H9 (cell line): ENCODE measurements around the gene BDP1. TPM values are rescaled to one million over a fixed set of nuclear protein-coding genes. Genes with fewer than 3 reads are reported as not detected.
"Not testable (repeated sequence)": the region's sequence is repeated elsewhere in the genome, so short reads cannot be mapped to it uniquely, and the experiment has no call there.

Source experiments
- DNase-seq: peaks from one replicate; pipeline ENCODE4 v3.0.0-alpha.2; 2017
- H2AFZ ChIP-seq: one replicate; pipeline ENCODE4 v1.6.1; 2013; ENCODE audit warnings: mild to moderate bottlenecking, low read length, control low read depth, moderate library complexity
- H2AK5ac ChIP-seq: 2 replicates; pipeline ENCODE4 v1.6.1; 2013; ENCODE audit warnings: low read length, control low read depth, mixed read lengths; ENCODE audit not compliant: insufficient read length
- H2BK120ac ChIP-seq: one replicate; pipeline ENCODE4 v1.6.1; 2013; ENCODE audit warnings: low read depth, mild to moderate bottlenecking, low read length, control low read depth, inconsistent platforms; ENCODE audit not compliant: poor library complexity, severe bottlenecking
- H2BK12ac ChIP-seq: 2 replicates; pipeline ENCODE4 v1.6.1; 2013; ENCODE audit warnings: low read length, control low read depth, mixed read lengths, low read depth; ENCODE audit not compliant: insufficient read length
- H2BK15ac ChIP-seq: 2 replicates; pipeline ENCODE4 v1.6.1; 2013; ENCODE audit warnings: low read depth, low read length, control low read depth
- H2BK20ac ChIP-seq: one replicate; pipeline ENCODE4 v1.6.1; 2013; ENCODE audit warnings: low read depth, mild to moderate bottlenecking, low read length, control low read depth, inconsistent platforms; ENCODE audit not compliant: poor library complexity, severe bottlenecking
- H2BK5ac ChIP-seq: 2 replicates; pipeline ENCODE4 v1.6.1; 2013; ENCODE audit warnings: low read length, control low read depth, mixed read lengths; ENCODE audit not compliant: insufficient read length
- H3K14ac ChIP-seq: 2 replicates; pipeline ENCODE4 v1.6.1; 2013; ENCODE audit warnings: low read length, control low read depth; ENCODE audit not compliant: insufficient read depth
- H3K18ac ChIP-seq: 2 replicates; pipeline ENCODE4 v1.6.1; 2013; ENCODE audit warnings: low read depth, mild to moderate bottlenecking, mixed read lengths, low read length, control low read depth; ENCODE audit not compliant: insufficient read length
- H3K23ac ChIP-seq: 2 replicates; pipeline ENCODE4 v1.6.1; 2013; ENCODE audit warnings: low read length, control low read depth, mixed read lengths, low read depth; ENCODE audit not compliant: insufficient read length
- H3K23me2 ChIP-seq: 2 replicates; pipeline ENCODE4 v1.6.1; 2013; ENCODE audit warnings: low read depth, mild to moderate bottlenecking, mixed read lengths, low read length, control low read depth; ENCODE audit not compliant: insufficient read length, poor library complexity, severe bottlenecking
- H3K27ac ChIP-seq: 2 replicates; pipeline ENCODE4 v1.5.1; 2013; ENCODE audit warnings: low read length, control low read depth, mixed read lengths, low read depth; ENCODE audit not compliant: insufficient read length
- H3K27me3 ChIP-seq: 2 replicates; pipeline ENCODE4 v1.6.1; 2013; ENCODE audit warnings: low read length, control low read depth, inconsistent platforms; ENCODE audit not compliant: insufficient read depth
- H3K4ac ChIP-seq: 2 replicates; pipeline ENCODE4 v1.6.1; 2013; ENCODE audit warnings: low read depth, mild to moderate bottlenecking, control low read depth, inconsistent platforms, low read length, moderate library complexity
- H3K4me1 ChIP-seq: 2 replicates; pipeline ENCODE4 v1.6.1; 2013; ENCODE audit warnings: low read length, control low read depth, inconsistent platforms; ENCODE audit not compliant: insufficient read depth
- H3K4me2 ChIP-seq: 2 replicates; pipeline ENCODE4 v1.6.1; 2013; ENCODE audit warnings: low read length, control low read depth, mixed read lengths; ENCODE audit not compliant: insufficient read length, insufficient read depth
- H3K56ac ChIP-seq: 2 replicates; pipeline ENCODE4 v1.6.1; 2013; ENCODE audit warnings: low read depth, mild to moderate bottlenecking, mixed read lengths, low read length, control low read depth; ENCODE audit not compliant: insufficient read length
- H3K79me1 ChIP-seq: 2 replicates; pipeline ENCODE4 v1.6.1; 2013; ENCODE audit warnings: low read depth, mild to moderate bottlenecking, moderate library complexity, low read length, control low read depth, inconsistent platforms; ENCODE audit not compliant: insufficient read depth, poor library complexity, severe bottlenecking
- H3K79me2 ChIP-seq: 2 replicates; pipeline ENCODE4 v1.6.1; 2013; ENCODE audit warnings: low read length, control low read depth, inconsistent platforms; ENCODE audit not compliant: insufficient read depth
- H3K9ac ChIP-seq: 2 replicates; pipeline ENCODE4 v1.6.1; 2013; ENCODE audit warnings: low read length, control low read depth, mixed read lengths; ENCODE audit not compliant: insufficient read length; ENCODE audit errors: extremely low read depth
- H3K9me3 ChIP-seq: one replicate; pipeline ENCODE4 v1.6.1; 2013; ENCODE audit warnings: low read depth, low read length, inconsistent platforms; ENCODE audit not compliant: control insufficient read depth
- H3T11ph ChIP-seq: one replicate; pipeline ENCODE4 v1.6.1; 2013; ENCODE audit warnings: mild to moderate bottlenecking, low read length, control low read depth, inconsistent platforms
- H4K20me1 ChIP-seq: one replicate; pipeline ENCODE4 v1.6.1; 2013; ENCODE audit not compliant: control insufficient read depth, insufficient read length, insufficient read depth
- H4K5ac ChIP-seq: 2 replicates; pipeline ENCODE4 v1.6.1; 2013; ENCODE audit warnings: low read depth, mild to moderate bottlenecking, mixed read lengths, low read length, control low read depth; ENCODE audit not compliant: insufficient read length
- H4K8ac ChIP-seq: replicated peaks from 2 replicates; pipeline ENCODE4 v1.6.1; 2013; ENCODE audit warnings: low read length, control low read depth, mixed read lengths, low read depth; ENCODE audit not compliant: insufficient read length
- H4K91ac ChIP-seq: 2 replicates; pipeline ENCODE4 v1.6.1; 2013; ENCODE audit warnings: low read depth, mild to moderate bottlenecking, moderate library complexity, mixed read lengths, low read length, control low read depth; ENCODE audit not compliant: insufficient read length
- H3K27ac Mint-ChIP-seq, 3 experiments: 2 replicates in 2 of 3; 3 replicates in 1 of 3; pipeline ENCODE4 v1.8.0; 2020 to 2021; ENCODE audit warnings: mixed read lengths in 3 of 3, mild to moderate bottlenecking in 1 of 3, moderate library complexity in 1 of 3
- H3K27me3 Mint-ChIP-seq: 2 replicates; pipeline ENCODE4 v1.8.0; 2021; ENCODE audit warnings: low read depth, mild to moderate bottlenecking, moderate library complexity, mixed read lengths
- H3K36me3 Mint-ChIP-seq, 3 experiments: 2 replicates in 2 of 3; 3 replicates in 1 of 3; pipeline ENCODE4 v1.8.0; 2020 to 2021; ENCODE audit warnings: low read depth in 3 of 3, mixed read lengths in 3 of 3; ENCODE audit not compliant: insufficient read depth in 1 of 3
- H3K4me1 Mint-ChIP-seq, 2 experiments: 2 replicates each; pipeline ENCODE4 v1.8.0; 2020; ENCODE audit warnings: mixed read lengths in 2 of 2
- H3K4me3 Mint-ChIP-seq, 2 experiments: 2 replicates in 1 of 2; 3 replicates in 1 of 2; pipeline ENCODE4 v1.8.0; 2020 to 2021; ENCODE audit warnings: mild to moderate bottlenecking in 2 of 2, mixed read lengths in 2 of 2, moderate library complexity in 1 of 2
- H3K9me3 Mint-ChIP-seq, 2 experiments: 2 replicates in 1 of 2; 3 replicates in 1 of 2; pipeline ENCODE4 v1.8.0; 2020; ENCODE audit warnings: mild to moderate bottlenecking in 2 of 2, mixed read lengths in 2 of 2, moderate library complexity in 1 of 2
- WGBS: extraction: QIAGEN DNeasy Blood & Tissue Kit; methylation state at CpG from one replicate; pipeline ENCODE4 v1.1.7; 2013; ENCODE audit warnings: missing lambda C conversion rate, low lambda C conversion rate, mixed read lengths; ENCODE audit not compliant: insufficient read length; ENCODE audit errors: extremely low coverage; 5-methylcytosine and 5-hydroxymethylcytosine counted together
- total RNA-seq: library from RNA; stranded (reverse); gene quantifications from 2 replicates; pipeline ENCODE4 v1.2.1, GENCODE V29; 2021

Gene BDP1
- total RNA-seq, 1 experiment from 2014 or later: 31.5 TPM

GRCh38 chr5:71445523-71446152 is 9.8 kb upstream of the BDP1 start:
- H3K18ac ChIP-seq, H3K14ac ChIP-seq, H4K8ac ChIP-seq, H3K36me3 Mint-ChIP-seq, H3K4ac ChIP-seq, H3K79me1 ChIP-seq, H3K23ac ChIP-seq, H3K27ac ChIP-seq, H3K9ac ChIP-seq, H3K27ac Mint-ChIP-seq, H2BK120ac ChIP-seq, H3K56ac ChIP-seq, H4K91ac ChIP-seq, H3K23me2 ChIP-seq, DNase-seq, H4K20me1 ChIP-seq, H3T11ph ChIP-seq, H3K9me3 Mint-ChIP-seq, H3K9me3 ChIP-seq, H2BK5ac ChIP-seq, H4K5ac ChIP-seq, H2BK12ac ChIP-seq, H3K79me2 ChIP-seq, H3K27me3 ChIP-seq, H2AK5ac ChIP-seq, H2AFZ ChIP-seq, H2BK15ac ChIP-seq, H2BK20ac ChIP-seq, H3K4me1 ChIP-seq: not testable (repeated sequence)
- Mint-ChIP-seq H3K4me3 (peak overlapping the region; percentile 46 to 62), H3K27me3 (peaks cover 23% of the 10 kb centered on the region), H3K4me1 (peaks cover 10 to 12% of the 10 kb centered on the region in 2 experiments)
- peak overlapping the region; percentile 62 for H3K4me2 ChIP-seq
- no CpG with 5 or more reads among the region's 20 CpGs for WGBS

- not testable (repeated sequence) for H4K8ac ChIP-seq, H3K4me1 ChIP-seq, H4K91ac ChIP-seq, H3K27me3 ChIP-seq, H2BK15ac ChIP-seq, H2BK12ac ChIP-seq, H3K27ac ChIP-seq, H3K23ac ChIP-seq, H3K14ac ChIP-seq, H2AFZ ChIP-seq, H3K18ac ChIP-seq, H2BK5ac ChIP-seq, H2AK5ac ChIP-seq, H4K5ac ChIP-seq, H3K9me3 Mint-ChIP-seq, H3K9me3 ChIP-seq, H3K4ac ChIP-seq, H3K79me2 ChIP-seq, H3K79me1 ChIP-seq, H3K27ac Mint-ChIP-seq, H2BK120ac ChIP-seq, H3K36me3 Mint-ChIP-seq, DNase-seq, H2BK20ac ChIP-seq, H3K23me2 ChIP-seq, H4K20me1 ChIP-seq, H3T11ph ChIP-seq, H3K9ac ChIP-seq, H3K56ac ChIP-seq
- Mint-ChIP-seq H3K27me3 (peaks cover 25% of the 10 kb centered on the region), H3K4me1 (peaks cover 10 to 11% of the 10 kb centered on the region in 2 experiments), H3K4me3 (peak overlapping the region in 1 of 2 experiments; percentile 56; a peak in 2 of 5 replicates)
- peak overlapping the region; percentile 62 for H3K4me2 ChIP-seq
- WGBS: no CpG with 5 or more reads among the region's 13 CpGs
Observed at GRCh38 chr5:71446540-71447216, 8.8 kb upstream of the BDP1 start.
